HG03045 (cell line): Measurements from ENCODE around the gene TBKBP1.
"Not testable (repeated sequence)": the region's sequence is repeated elsewhere in the genome, so short reads cannot be mapped to it uniquely, and the experiment has no call there.

ENCODE experiments used
- ATAC-seq: cut with Tn5 transposase; IDR thresholded peaks from one replicate; pipeline ENCODE4 v1.9.1; 2021; ENCODE audit warnings: mild to moderate bottlenecking, moderate library complexity; ENCODE audit not compliant: unreplicated experiment

TBKBP1 gene

DNA sequence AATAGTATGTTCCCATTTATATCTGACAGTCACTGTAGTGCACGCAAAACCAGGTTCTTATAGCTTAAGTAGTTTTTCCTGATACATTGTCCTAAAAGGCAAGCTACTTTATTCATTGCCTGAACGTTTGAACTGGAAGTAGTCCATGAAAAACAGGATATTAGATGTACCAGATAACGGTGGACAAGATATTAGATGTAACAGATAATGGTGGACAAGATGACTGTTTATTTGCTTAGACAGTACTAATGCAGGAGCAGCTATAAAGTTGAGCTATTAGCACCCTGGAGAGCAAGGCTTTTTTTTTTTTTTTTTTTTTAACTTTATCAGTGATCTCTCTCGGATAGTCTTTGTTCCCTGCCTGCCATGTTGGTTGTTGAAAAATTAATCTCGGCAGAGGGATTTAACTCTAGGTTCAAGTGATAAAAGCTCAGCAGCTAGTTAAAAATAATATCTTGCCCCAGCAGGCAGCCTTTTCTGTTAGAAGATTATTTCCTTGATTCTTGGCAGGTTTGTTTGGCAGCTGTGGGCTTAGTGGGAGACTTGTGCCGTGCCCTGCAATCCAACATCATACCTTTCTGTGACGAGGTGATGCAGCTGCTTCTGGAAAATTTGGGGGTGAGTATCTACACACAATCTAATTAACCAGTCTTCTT lies 17.3 kb upstream of the TBKBP1 start:
- ATAC-seq, result no peak

DNA sequence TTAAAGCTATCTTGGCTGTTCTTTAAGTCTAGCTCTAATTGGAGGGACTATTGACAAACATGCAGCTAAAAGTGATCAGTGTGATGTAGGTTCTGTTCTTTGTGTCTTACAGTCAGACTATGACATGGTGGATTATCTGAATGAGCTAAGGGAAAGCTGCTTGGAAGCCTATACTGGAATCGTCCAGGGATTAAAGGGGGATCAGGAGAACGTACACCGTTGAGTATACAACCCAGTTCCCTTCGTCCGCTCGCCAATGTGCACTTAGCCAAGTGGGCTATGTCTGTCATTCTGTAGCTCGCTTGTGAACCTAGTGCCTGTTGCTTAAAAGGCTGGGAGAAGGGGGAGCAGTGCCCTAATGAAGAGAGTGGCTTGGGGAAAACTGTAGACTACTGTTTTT lies 15.8 kb upstream of the TBKBP1 start:
- no peak for ATAC-seq

DNA sequence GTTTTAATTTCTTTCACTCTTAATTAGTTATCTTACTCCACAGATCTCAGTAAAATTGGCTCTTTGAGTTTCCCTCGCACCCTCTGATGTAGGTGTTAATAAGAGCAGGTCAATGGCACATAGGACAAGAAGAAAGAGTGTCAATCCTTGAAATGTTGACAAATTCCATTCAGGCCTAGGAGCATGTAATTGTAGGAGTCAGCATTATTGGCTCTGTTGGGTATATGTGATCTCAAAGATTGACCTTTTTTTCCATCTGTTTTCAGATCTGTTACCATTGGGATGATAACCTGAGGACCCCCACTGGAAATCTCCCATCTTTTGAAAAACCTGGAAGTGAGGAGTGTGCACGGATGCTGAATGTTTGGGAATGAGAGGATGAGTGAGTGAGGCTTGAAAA lies 11.8 kb upstream of the TBKBP1 start:
- no peak for ATAC-seq

DNA sequence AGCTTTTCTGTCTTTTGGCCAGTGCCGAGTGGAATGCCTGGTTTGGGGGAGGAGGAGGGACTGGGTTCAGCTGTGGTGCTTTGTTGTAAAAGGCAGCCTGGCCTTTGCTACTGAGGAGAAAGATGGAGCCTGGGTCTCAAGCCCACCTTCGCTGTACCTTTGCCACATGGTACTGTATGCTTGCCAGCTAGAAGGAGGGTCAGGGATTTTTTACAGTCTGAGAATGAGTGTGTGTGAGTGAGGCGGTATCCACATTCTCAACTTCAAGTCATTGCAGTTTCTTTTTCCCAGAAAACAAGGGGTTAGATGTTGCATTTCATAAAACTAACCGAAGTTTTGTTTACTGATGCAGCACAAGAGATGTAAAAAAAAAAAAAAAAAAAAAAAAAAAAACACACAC lies 11.2 kb upstream of the TBKBP1 start:
- ATAC-seq, result not testable (repeated sequence)

DNA sequence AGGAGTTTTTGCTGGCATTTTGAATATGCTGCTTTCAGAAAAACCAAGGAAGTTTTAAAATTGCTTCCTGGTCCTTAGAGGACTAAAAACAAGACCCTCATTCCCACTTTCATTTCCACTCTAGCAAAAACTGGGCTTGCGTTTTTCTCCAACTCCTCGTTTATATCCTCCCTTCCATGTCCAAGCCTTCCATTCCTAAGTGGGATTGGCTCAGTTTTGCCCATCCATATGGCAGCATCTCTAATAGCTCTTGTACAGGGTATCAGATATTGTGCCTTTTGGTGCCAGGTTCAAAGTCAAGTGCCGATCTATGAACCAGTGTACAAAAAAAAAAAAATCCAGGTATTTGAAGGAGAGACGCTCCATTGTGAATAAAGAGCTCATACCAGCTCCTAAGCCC lies 9.9 kb upstream of the TBKBP1 start:
- no peak for ATAC-seq

DNA sequence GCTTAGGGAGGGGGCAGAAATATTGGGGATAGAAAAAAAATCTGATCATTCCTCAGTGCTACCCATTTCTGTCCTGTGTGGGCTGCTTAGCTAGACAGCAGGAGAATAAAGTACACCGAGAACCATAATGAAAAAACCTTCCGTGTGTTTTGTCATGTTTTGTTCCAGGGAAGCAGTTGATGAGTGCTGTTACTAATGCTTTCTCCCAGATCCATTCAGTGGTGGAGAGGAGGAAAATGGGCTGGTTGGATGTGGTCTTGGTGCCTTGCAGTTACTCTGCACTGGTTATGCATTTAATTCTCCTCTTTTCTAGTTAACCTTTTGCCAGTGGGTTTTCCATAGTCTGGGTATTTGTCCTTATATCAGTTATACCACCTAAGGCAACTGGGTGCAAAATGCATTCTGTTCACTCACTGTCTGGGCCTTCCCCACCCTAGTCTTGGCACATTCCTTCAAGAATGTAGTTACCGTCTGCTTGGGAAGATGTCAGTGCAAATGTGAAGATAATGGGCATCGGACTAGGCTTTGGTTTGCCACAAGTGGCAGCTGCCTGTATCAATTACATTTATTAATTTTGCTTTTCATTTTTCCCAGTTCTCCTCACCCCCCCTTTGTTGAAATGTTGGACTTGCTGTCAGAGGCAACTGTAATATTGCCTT lies 9.3 kb upstream of the TBKBP1 start:
- ATAC-seq, result no peak

DNA sequence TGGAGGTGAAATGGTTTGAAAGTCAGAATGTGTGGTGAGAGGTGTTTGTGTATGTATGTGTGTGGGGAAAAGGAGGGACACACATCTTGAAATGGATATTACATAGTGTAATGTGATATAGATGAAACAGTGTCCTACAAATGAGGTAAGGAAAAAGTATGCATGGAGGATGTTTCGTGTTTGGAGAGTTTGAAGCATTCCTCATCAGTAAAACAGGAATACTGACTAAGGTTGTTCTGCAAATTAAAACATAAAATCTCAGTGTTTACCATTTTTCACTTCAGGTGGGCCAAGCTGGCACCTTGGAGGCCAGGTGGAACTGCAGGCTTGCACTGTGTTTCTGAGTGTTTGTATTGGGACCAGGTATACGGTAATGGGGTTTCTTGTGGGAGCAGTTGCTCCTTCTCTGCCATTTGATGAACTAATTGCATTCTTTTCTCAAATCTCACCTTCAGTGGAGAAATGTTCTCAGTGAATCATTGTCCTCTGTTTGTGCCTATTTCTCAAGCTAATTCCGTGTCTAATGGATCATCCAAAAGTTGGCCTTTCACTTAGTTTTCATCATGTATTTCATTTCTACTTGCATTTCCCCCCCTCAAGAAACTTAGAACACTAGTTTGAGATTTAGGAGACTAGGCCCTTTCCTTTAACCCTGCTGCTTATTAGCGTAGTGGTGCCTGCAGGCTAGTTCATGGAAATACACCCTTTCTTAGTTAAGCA lies 8.2 kb upstream of the TBKBP1 start:
- ATAC-seq, result no peak

DNA sequence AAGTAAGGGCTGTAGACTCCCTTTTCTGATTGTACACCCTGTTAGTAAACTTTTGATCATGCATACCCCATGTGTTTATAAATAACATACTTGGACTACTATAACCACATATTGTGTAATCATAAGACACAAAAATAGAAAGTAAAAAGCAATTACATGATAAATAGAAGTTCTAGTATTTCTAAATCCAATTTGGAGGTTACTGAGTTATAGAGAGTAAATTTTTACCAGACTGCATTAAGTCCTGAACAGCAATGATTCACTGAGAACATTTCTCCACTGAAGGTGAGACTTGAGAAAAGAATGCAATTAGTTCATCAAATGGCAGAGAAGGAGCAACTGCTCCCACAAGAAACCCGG lies 7.7 kb upstream of the TBKBP1 start:
- ATAC-seq, result no peak

DNA sequence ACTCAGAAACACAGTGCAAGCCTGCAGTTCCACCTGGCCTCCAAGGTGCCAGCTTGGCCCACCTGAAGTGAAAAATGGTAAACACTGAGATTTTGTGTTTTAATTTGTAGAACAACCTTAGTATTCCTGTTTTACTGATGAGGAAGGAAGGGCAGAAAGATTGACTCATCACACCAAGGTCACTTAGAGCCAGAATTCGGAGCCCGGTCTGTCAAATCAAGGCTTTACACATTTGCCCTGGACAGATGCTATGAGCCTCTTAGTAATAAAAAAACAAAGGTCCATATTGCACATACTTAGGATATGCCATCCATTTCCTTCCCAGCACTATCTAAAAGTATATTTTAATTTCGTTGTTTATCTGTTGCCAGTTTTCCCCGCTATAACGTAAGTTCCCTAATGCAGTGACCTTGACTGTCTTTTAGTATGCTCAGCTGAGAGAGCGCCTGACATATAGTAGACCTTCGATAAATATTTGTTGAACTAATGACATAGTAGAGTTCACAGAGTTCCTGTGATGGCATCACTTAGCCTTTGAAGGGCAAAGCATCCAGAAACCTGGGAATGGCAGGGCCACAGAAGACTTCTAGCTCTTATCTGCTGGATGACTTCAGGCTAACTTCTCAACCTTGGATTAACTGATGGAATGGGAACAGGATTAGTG lies 7.2 kb upstream of the TBKBP1 start:
- ATAC-seq, result no peak

DNA sequence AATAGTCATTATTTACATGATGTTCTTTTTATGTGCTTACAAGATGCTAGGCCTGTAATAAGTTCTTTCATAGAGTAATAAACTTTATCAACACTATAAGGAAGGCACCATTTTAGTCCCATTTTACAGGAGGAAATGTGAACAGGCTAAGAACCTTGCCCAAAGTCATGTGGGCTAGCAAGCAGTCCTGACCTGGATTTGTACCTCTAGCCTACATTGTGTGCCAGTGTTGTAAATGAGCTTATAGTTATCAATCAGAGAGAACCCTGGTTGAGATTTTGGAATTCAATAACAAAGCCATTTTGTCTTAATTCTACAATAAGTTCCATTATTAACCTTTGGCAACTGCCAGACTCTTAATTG lies 6.7 kb upstream of the TBKBP1 start:
- ATAC-seq, result no peak

DNA sequence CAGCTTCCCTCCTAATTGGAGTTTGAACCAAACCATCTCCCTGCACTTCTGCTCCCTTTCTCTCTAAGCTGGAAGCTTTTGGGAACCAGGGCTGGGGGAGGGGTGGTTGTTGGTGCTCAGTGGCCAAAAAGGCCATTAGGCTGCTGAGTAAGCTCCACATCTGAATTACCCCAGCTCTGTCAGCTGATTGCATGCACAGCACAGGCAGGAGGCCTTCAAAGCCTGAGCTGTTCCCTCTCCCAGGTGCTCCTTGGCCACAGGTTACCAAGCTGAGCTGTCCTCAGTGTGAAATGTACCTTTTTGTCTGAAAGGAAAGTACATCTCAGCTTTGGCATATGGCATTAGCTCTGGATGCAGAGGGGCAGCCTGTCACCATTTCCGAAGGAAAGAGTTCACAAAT lies 6.2 kb upstream of the TBKBP1 start:
- no peak for ATAC-seq

DNA sequence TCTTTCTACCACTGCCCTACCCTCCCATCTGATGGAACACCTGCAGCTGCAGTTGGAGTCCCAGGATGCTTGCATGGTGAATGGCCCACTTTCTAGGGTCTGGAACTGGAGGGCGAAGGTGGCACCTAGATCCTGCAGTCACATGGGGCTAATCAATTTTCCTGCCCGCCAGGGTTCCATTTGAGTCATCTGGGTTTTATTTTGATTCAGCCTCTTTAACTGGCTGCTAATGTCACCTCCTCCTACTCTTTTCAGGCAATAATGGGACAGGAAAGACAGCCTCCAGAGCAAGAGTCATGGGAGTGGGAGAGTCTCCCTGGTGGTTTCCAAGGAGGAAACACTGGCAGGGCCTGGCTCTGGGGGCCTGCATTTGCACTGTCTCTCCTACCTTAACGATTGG lies 3.8 kb upstream of the TBKBP1 start:
- no peak for ATAC-seq

DNA sequence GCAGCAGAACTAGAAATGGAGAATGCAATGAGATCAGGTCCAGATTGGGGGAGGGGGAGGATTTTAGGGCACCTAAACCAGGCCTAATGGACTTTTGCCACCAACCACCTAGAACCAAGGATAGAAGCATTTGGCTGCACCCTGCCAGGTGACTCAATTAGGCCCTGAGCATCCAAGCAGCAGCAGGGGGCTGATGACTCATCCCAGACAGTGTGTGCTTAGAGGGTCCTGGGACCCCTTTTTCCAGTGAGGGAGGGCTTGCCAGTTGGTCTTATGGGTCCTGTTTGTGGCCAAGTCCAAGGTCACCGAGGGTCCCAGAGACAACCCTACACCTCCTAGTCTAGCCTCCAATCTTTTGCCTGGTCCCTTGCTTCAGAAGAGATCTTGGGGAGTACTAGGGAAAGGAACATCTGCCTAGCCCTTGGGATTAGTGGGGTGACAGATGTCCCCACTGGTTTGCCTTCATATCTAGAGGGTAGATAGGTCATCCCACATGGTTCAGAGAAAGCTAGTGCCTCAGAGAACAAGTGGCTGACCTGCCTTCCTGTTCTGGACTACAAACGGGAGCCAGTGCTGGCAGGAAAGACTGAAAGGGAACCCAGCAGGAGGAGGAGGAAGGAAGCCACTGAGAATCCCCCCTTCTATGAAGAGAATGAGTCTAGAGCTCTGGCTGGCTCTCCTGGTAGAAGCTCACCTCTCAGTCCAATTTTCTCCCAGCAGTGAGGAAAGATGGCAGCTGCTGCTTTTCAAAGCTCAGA lies 1.6 kb upstream of the TBKBP1 start:
- ATAC-seq, result no peak

DNA sequence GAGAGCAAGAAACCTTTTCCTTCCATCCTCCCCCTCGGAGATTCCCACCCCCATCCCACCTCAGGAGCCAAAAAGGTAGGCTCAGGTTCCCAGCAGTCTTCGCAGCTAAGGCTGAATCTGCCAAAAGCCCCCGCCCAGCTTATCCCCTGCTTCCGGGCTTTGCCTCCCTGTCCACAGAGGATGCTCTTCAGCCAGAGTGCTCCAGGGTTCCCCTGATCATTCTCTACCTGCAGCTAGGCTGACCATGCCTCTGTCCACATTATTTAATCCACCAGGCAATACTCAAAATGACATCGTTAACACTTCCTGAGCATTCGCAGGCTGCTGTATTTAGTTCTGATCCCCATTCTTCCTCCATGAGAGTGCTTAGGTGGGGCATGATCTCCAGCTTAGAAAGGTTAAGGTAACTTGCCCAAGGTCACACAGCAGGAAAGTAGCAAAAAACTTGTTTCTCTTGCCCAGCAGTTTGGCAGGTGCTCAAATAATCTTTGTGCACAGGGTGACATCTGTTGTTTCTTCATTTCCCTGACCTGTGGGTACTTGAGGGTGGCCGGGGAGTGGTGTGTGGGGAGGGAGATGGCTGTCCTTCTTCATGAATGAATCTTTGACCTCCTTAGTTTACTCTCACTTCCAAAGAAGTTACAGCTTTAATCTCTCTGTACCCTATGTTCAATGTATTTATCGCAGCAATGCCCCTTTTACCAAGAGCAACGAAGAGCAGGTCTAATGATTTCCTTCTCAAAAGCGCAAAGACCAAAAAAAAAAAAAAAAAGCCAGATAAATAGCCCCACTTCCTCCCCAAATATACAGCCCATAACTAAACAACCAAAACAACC lies 848 bp upstream of the TBKBP1 start:
- no peak for ATAC-seq

DNA sequence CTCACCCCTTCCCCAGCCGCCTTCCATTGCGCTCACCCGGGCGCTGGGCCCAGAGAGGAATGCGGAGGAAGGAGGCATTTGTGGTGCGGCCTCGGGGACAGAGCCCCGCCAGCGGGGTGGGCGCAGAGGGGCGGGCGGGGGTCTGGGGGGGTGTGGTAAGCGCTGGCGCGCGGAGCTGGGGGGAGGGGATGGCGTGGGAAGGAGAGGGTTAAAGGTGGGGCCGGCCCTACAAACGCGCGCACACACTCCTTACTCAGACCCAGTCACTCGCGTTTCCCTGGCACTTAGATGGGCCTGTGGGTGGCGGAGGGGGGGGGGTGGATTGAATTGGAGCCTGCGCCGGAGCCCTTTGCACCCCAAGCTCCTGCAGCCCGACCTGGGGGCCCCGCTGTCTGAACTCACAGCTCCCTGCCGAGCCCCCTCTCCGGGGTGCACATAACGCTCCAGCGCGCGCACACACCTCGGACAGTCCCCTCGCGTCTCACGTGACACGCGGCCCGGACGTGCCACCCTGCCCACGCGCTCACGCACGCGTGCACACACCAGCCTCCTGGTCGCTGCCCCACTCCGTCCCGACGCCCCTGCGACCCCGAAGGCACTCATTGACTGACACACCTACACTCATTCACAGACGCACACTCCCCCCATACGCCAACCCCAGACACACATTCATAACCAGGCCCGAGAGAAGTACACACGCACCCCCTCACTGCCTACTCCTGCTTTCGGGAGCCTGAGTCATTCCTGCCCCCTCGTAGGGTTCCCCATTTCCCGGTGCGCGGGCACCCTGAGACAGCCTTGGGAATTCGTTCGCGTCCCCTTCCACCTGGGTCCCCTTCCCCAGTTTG lies 844 bp downstream of the TBKBP1 start:
- no peak for ATAC-seq

DNA sequence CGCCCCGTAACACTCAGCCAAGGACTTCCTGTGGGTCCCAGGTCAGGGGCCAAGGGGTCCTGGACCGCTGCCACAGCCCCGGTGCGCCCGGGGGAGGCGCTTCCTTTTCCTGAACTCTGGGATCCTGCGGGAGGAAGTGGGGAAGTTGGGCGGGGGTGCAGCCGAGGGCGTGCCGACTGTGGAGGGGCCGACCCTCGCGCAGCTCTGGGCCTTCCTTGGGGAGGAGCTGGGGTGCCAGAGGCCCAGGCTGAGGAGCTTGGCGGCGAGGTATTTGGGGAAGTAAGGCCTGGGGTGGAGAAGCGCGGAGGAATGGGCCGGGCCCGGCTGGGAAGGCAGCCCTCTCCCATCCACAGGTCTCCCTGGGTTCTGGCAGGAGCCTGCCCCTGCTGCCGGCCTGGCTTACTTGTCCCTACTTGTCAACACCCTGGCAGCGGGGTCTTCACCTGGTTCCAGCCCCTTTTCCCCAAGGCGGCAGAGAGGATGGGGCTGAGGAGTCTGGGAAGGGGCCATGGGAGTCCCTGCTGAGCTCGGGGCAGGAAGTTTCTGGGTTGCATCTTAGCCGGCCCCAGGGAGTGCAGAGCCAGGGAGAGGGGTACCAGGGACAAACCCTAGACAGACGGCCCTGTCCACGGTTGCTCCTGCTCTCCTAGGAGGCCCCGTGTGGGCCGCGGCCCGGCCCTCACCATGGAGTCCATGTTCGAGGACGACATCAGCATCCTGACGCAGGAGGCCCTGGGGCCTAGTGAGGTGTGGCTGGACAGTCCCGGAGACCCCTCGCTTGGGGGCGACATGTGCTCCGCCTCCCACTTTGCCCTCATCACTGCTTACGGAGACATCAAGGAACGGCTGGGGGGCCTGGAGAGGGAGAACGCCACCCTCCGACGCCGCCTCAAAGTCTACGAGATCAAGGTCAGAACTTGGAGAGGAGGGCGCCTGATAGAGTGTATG lies 1.7 kb downstream of the TBKBP1 start:
- ATAC-seq, result no peak

DNA sequence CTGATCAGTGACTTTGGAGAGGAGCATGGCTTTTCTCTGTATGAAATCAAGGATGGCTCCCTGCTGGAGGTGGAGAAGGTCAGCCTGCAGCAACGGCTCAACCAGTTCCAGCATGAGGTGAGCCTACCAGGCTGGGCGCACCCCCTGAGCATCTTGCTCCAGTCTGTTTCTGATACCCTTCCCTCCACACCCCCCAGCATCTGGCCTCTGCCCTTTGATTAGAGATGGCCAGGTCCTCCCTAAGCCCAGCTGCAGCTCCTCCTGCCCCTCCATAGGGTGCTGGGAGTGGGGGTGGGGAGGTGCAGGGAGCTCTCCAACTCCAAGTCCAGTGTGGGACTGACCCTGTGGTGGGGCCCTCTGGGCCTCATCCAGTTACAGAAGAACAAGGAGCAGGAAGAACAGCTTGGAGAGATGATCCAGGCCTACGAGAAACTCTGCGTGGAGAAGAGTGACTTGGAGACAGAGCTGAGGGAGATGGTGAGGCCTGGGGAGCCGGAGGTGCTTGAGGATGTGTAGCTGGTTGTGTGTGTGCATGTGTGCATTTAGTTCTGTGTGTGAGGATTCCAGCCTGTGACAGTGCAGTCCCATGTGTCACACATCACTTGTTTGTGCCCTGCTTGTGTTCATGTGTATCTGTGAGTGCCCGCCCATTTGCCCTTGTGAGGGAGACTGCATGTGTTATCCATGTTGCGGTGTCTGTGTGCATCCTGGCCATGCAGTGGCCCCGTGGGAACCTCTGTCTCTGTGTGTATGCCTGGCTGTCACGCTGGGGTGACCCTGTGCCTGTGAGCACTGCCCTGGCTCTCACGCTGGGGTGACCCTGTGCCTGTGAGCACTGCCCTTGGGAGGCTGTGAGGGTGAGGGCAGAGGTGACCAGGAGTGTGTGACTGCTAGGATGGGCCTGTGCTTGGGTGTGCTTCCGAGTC lies 3.0 kb downstream of the TBKBP1 start:
- no peak for ATAC-seq
